NCI-H1105 (cell line): ENCODE data around the gene RPN2.

Experiments used
- DNase-seq: peaks from one replicate; lab custom pipeline; 2025; lab: John Stamatoyannopoulos, UW

Gene RPN2

DNA sequence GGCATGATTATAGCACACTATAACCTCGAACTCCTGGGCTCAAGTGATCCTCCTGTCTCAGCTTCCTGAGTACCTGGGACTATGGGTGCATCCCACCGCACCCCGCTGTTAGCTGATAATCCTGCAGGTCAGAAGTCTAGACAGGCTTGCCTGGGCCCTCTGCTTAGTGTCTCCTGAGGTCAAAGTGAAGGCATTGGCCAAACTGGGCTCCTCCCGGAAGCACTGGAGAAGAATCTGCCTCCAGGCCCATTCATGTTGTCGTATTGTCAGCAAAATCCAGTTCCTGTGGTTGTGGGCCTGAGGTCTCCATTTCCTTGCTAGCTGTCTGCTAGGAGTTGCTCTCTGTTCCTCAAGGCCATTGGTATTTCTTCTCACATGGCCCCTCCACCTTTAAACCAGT lies 6.6 kb downstream of the RPN2 start:
- no peak for DNase-seq

DNA sequence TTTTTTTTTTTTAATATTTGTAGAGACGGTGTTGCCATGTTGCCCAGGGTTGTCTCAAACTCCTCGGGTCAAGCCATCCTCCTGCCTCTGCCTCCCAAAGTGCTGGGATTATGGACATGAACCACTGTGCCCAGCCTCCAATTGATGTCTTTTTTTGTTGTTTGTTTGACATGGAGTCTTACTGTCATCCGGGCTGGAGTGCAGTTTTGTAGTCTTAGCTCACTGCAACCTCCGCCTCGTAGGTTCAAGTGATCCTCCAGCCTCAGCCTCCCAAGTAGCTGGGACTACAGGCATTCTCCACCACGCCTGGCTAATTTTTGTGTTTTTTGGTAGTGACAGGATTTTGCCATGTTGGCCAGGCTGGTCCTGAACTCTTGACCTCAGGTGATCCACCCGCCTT lies 9.7 kb downstream of the RPN2 start:
- DNase-seq, result no peak

DNA sequence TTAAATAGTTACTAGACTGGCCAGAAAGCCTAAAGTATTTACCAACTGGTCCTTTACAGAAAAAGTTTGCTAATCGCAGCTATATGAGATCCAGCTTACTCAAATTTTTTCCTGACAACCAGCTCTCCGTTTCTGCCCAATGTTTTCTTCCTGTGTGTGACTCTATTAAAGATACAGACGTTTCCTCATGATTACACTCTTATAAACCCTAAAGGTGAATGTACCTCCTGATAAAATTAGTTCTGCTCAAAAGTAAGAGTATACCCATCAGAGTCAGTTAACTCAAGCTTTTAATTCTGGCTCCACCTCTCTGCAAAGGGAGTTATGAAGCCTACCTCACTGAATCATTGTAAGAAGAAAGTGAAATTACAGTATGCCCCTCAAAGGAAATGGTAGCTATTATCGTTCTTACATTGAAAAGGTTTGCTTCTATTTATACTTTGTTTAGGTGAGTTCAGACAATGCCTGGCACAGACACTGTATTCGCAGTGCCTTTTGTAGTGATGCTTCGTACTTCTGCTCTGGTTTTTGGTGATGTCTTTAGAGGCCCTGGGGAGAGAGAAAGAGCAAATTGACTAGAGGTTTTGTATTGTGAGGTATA lies 10.4 kb downstream of the RPN2 start:
- DNase-seq, result no peak

DNA sequence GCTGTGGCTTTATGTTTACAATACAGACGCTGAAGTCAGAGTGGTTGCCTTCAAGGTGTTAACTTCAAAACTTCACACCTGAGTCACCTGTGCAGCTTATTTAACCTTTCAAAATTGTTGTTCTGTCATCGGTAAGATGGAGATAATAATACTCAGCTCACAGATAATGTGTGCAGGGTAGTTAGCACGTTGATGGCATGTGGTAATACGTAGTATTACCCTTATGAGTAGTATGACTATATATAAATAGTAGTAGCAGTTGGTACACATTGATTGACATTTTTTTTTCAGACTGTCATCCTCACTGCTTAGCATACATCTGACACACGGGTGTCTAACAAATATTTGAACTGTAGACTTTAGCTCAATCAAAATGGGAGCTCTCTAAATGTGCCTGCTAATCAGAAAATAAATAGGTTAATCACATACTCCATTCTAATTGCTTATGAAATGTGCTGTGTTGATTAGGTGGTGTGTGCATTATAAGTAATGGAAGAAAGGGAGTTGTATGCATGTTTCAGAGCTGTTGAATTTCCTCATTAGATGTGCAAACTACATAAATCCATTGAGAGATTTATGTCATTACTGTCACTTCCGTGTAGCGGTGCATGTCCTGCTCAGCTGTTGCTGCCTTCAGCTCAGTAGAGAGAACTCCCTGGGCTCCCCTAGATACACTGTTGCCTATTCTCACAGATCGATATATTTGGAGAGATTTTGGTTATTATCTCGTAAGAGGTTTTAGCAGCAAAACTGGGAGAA lies 11.4 kb downstream of the RPN2 start:
- DNase-seq, result no peak

DNA sequence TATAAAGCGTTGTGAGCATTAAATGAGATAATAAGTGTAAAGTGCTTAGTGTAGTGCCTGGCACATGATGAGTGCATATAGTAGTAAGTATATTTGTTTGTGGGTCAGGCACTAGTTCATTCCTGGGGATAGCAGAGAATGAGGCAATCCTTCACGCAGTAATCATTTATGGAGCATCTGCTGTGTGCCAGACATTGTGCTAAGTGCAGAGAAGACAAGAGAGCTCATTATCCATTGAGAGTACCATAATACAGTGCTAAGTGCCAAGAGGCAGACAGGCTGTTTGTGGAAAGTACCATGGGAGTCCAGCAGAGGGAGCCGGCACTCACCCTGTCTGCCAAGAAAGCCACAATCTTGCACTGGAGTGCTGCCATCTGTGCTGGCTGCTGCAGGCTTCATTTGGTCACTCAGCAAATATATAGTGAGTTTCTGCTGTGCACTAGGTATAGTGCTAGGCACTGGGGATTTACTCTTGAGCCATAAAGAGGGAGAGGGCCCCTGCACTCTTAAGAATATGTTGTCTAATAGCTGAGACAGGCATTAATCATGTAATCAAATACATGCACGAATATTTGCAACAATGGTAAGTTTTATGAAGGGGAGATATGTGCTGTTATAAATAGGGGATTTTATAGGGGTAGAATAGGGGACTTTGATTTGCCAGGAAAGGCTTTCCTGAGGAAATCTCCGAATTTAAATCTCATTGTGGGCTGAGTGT lies 13.2 kb downstream of the RPN2 start:
- peak; percentile 84 for DNase-seq

DNA sequence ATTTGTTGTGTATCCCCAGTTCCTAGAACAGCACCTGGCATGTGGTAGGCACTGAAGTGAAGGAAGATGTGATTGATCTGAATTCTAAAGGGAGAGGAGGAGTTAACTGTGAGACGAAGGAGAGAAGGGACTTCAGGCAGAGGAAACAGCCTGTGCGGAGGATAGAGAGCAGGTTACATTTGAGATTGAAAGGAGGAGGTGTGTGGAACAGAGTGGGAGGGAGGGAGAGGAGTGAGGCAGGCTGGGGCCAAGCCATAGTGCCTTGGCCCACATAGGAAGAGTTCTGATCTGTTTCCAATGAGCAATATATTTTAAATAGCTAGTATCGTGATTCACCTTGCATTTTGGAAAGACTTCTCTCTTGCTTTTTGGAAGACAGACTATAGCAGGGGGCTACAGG lies 14.1 kb downstream of the RPN2 start:
- DNase-seq, result no peak

DNA sequence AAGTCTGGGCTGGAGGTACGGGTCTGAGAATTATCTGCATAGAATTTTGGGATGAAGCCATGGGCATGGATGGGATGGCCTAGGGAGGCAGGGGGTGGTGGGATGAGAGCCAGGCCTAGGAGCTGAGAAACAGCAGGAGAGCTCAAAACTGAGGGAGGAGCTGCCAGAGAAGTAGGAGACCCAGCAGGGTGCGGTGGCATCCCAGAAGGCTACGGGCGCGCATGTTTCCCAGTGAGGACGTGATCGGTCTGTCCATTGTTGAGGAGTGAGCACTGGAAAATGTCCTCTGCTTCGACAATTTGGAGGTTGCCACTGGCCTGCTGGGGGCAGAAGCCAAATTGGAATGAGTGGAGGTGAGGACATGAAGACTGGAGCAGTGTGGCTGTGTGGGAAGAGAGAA lies 14.7 kb downstream of the RPN2 start:
- no peak for DNase-seq

DNA sequence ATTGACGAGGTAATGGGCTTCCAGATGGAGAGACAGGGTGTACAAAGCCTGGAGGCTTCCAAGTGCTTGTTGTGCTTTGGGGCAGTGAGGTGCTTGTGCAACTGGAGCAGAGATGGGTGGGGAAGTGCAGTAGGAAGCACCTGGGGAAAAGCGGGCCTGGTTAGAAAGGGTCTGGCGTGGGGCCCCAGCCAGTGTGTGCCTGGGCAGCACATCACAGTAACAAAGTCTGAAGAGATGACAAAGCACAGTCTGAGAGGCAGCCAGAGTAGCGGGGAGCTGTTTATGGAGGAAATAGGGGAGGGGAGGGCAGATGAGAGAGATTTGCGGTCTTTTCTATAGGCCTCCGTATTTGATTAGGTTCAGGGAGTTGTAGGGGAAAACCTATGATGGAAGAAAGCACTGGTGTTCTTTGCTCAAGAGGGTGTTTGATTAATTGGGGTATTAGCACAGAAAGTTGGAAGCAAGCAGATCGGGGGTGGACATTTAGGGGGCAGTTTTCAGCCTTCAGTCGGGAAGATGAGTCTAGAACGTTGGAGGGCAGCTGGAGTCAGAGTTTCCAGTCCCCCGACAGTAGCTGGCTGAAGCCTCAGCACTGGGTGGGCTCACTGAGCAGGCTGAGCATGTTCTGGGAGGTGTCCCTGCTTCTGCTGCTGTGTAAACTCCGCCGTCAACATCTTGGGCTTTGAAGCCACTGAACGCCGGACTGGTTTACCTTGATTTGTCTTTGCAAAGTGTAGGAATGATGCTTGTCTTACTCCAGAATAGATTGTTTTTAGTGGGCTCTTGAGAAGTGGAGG lies 15.7 kb downstream of the RPN2 start:
- DNase-seq, result no peak

DNA sequence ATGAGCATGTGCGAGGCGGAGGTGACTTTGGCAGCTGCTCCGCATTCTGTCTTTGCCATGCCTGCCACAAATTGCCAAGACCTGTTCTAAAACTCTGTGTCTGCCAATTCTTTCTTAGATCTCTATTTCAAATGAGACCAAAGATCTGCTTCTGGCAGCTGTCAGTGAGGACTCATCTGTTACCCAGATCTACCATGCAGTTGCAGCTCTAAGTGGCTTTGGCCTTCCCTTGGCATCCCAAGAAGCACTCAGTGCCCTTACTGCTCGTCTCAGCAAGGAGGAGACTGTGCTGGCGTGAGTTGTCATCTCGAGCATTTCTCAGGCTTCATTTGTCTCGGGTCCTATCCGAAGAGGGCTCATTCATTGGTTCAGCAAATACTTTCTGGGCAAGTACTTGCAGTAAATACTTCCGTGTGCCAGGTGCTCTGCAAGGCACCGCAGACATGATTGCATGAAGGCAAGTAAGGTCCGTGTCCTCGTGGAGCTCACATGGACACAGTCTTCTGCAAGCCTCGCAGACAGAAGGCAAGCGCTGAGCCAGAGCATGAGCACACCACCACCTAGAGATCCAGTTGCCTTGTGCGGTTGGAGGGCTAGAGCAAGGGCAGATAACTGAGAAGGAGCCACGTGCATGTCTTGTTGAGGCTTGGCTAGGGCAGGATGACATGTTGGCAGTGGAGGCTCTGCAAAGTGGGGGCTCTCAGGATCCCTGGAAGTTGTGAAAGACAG lies 20.0 kb downstream of the RPN2 start:
- no peak for DNase-seq

DNA sequence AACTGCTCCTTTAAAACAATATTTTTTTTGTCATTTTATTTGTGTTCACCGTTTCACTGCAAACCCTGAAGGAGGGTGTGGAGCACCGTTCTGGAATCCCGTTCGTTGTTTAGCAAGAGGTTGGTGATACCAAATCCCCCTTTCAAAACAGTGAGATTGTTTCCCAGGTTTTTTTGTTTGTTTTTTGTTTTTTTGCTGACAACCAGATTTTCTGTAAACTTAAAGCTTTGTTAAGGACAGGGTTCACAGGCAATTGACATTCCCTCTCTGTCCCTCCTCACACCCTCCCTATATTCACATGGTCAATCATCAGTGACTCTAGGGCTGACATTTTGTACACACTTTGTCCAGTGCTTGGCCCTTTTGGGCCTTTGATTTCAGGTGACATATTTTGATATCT lies 21.2 kb downstream of the RPN2 start:
- DNase-seq, result no peak

DNA sequence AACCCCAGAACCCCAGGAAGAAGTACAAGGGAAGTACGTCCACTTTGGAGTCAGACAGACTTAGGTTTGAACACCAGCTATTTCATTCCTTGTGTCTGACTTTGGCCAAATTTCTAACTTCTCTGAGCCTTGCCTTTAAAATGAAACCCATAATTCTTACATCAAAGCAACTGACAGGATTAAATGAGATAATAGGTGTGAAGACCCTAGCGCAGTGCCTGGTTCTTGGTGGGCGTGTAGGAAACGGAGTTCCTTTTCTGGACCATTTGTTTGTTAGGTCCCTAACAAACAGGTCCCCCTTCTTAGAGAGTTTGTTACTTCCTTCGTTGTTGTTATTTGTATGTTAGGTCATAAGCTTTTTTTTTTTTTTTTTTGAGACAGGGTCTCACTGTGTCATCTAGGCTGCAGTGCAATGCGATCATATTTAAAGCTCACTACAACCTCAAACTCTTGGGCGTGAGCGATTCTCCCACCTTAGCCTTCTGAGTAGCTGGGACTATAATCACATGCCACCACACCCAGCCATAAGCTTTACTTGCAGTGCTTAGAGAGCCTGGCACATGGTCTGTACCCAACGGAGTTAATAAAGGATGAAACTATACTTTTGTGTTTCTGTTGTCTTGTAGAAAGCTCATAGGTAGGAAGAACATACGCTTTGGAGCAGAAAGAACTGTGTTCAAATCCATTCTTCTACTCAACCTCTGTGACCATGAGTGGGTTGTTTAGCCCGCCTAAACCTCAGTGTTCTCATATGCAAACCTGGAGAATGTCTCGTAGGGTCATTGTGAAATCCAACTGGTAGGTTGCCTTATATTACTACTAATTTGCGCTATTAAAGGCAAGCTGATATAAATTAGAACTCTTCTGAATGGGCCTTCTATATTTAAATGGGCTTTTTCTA lies 22.0 kb downstream of the RPN2 start:
- no peak for DNase-seq

DNA sequence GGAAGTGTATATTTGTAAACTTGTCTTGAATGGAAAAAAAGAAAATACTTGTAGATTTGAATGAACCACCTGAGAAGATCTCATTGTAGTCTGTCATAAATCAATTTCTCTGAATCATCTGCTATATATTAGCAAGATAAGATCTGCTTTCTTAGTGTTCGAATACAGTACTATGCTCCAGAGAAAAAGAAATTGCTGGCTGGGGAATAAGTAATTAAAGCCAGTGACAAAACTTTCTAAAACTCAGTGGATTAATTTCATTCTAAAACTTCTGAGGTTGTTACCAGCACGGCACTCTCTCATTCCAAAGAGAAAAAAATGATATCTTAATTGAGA lies 22.7 kb downstream of the RPN2 start:
- no peak for DNase-seq

DNA sequence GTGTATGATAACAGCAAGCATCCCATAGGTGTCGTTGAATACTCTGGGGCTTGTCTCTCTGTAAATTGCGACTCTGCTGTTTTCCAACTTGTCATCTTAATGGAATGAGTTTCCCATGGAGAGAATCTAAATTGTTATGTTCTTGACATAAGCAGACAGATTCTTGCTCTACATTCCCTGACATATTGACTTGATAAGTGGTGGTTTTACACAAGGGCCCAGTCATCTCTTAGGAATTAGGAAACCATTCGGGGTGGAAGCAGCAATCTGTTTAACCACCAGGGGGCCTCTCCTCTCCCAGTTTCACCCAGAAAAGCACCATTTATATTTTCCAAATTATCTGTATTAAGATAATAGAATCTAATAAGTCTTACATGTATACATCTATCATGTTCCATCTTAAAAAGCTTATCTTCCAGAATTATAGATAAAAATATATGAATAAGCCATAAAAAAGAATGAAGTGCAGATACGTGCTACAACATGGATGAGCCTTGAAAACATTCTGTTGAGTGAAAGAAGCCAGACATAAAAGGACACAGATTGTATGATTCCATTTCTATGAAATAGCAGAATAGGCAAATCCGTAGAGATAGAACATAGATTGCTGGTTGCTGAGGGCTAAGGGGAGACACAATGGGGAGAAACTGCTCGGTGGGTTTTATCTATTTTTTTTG lies 23.3 kb downstream of the RPN2 start:
- DNase-seq, result peak; percentile 36

DNA sequence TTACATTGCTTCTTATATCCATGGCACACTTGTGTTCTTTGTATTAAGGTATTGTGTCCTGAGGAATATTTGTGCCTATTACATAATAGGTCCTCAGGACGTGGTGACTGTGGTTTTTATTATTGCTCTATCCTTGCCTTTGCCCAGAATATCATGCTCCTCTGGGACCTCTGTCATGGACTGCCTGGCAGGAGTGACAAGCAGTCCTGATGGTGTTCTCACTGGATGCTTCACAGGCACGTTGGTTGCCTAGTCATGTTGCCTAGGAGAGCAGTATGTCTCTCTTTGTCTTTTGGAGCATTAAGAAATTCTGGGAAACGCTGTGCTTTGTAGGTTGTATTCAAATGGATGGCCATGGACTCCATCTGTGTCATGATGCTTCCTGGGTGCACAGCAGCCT lies 24.9 kb downstream of the RPN2 start:
- no peak for DNase-seq

DNA sequence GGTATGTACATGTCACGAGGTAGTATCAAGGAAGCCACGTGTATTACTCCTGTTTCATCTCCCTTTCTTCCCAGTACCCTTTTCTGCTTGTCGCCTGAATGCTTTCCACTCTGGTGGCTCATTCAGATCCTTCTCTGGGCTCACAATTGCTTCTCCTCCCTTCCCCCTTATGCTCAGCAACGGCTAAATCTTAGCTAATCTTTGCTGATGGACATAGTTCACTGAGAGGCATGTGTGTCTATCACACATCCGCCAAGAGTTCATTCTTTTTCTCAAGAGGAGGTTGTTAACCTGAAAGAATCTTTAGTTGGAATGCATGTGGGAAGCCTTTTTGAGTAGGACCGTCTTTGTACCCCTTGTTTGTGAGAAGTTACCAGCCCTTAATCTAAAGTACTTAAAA lies 26.0 kb downstream of the RPN2 start:
- no peak for DNase-seq

DNA sequence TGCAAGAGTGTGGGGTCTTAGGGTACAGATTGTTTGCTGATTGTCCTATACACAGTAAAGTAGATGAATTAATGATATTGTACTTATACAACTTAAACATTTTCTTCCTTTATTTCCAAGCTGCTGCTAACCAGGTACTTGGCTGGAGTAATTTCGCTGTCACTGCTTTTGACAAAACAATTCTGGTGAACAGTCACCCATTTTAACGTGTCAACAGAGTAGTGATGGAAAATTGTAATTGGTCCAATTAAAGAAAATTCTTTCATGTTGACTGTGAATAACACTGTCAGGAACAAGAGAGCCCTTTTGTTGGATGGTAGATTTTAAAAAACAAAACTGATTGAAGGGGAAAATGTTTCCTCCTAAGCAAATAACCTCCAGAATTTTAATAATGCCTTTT lies 26.7 kb downstream of the RPN2 start:
- DNase-seq, result no peak

DNA sequence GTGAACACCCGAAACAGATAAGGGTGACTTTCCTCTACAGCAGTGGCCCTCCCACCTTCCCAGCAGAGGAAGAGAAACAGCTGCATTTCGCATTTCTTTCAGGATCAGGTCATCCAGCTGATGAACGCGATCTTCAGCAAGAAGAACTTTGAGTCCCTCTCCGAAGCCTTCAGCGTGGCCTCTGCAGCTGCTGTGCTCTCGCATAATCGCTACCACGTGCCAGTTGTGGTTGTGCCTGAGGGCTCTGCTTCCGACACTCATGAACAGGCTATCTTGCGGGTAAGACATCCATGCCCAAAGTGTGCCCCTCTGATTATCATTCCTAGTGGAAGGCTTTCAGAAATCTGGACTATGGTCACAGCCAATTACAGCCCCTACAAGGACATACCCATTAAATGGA lies 28.0 kb downstream of the RPN2 start:
- DNase-seq, result no peak

DNA sequence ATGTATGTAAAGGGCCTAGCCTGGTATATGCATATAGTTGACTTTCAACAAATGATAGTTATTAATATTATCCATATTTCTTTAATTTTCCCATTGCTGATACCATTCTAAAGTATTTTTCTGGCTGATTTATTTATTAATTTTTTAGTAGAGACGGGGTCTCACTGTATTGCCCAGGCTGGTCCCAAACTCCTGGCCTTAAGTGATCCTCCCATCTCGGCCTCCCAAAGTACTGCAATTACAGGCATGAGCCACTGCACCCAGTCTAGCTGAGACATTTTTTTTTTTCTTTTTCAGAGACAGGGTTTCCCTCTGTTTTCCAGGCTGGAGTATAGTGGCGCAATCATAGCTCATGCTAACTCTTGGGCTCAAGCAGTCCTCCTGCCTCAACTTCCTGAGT lies 30.1 kb downstream of the RPN2 start:
- no peak for DNase-seq

DNA sequence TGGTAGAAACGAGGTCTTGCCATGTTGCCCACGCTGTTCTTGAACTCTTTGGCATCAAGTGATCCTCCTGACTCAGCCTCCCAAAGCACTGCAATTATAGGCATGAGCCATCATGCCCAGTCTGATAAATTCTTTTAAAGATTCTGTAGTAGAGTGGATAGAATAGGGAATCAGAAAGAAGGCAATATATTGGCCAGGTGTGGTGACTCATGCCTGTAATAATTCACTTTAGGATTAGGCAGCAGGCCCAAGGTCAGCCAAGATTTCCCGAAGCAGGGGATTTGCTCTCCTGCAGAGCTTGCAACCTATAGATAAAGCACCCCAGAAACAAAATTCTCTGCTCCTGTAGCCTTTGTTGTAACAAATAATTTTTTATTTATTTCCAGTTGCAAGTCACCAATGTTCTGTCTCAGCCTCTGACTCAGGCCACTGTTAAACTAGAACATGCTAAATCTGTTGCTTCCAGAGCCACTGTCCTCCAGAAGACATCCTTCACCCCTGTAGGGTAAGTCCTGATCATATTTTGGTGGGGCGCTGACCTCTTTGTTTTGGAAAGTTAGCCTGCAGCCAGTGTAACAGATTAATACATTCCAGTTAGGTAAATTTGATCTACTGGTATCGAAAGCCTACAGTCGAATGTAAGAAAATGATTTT lies 30.7 kb downstream of the RPN2 start:
- DNase-seq, result no peak

DNA sequence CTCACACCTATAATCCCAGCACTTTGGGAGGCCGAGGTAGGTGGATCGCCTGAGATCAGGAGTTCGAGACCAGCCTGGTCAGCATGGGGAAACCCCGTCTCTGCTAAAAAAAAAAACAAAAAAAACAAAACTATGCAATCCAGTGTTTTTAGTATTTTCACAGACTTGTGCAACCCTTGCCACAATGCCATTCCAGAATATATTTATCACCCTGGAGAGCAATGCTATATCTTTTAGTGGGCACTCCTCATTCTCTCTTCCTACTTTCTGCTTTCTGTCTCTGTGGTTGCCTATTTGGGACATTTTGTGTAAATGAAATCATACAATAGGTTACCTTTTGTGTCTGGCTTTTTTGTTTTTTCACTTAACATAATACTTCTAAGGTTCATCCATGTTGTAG lies 39.3 kb downstream of the RPN2 start:
- DNase-seq, result no peak
